ENCODE data around the gene RDX.

- TF ChIP-seq, protein P1, sequence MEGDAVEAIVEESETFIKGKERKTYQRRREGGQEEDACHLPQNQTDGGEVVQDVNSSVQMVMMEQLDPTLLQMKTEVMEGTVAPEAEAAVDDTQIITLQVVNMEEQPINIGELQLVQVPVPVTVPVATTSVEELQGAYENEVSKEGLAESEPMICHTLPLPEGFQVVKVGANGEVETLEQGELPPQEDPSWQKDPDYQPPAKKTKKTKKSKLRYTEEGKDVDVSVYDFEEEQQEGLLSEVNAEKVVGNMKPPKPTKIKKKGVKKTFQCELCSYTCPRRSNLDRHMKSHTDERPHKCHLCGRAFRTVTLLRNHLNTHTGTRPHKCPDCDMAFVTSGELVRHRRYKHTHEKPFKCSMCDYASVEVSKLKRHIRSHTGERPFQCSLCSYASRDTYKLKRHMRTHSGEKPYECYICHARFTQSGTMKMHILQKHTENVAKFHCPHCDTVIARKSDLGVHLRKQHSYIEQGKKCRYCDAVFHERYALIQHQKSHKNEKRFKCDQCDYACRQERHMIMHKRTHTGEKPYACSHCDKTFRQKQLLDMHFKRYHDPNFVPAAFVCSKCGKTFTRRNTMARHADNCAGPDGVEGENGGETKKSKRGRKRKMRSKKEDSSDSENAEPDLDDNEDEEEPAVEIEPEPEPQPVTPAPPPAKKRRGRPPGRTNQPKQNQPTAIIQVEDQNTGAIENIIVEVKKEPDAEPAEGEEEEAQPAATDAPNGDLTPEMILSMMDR (IDR thresholded peaks at IDR 0.05): no peak
- no peak for TF ChIP-seq EZH2 (IDR thresholded peaks at IDR 0.05; ENCODE audit: borderline replicate concordance, insufficient read depth, low read depth, low read length, poor library complexity, severe bottlenecking)
Observed at GRCh38 chr11:110312670-110313069, 16.3 kb upstream of the RDX start.
